Stimulated activated CD8-positive, alpha-beta memory T cell treated with anti-CD3 and anti-CD28 coated beads, Interleukin-7, amount 100 ng/mL, for 1 hour (primary cell): Measurements from ENCODE around the gene DAND5.
A peak's percentile ranks its signal among the peaks of the same experiment; 100 is the strongest.

Experiments used
- DNase-seq, 2 donors: peaks; one replicate each; pipeline ENCODE4 v3.0.0-alpha.2; 2020; ENCODE audit warnings: low read depth in 2 of 2

Gene DAND5

GRCh38 chr19:12994701-12995595 is 25.6 kb downstream of the DAND5 start, which contains the start of gene NFIX:
NFIX (plus strand) TSS chr19:12995475; CDS start chr19:12995838, 363 bp downstream.
- DNase-seq, result peak in 1 of 2 donors; percentile 24

DNA sequence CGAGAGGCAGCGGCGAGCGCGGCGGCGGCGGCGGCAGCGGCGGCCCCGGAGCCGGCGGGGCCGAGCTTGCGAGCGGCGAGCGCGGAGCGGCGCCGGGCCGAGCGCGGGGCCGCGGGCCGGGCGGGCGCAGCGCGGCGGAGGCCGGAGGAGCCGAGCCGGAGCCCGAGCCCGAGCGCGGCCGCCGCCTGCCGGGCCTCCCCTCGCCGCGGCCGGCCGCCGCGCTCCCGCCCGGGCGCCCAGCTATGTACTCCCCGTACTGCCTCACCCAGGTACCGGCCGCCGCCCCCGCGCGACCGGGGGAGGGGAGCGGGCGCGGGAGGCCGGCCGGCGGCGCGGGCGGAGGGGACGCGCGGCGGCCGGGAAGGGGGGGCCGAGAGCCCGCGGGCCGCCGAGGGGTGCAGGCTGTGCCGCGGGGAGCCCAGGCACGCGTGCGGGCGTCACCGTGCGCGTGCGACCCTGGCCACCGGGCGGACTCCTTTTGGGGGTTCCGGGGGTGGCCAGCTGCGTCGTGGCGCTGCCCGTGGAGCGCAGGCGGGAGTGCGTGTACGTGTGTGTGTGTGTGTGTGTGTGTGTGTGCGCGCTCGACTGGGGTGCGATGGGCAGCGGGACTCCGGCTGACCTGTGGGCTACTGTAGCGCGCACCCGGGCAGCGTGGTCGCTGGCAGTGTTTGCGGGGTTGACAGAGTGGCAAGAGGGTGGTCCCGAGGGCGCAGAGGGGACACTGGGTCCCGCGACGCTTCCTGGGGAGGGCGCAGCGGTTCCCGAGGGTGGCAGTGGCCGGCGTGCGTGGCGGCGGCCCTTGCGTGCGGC is 26.4 kb downstream of the DAND5 start:
- DNase-seq, result no peak

- DNase-seq, result no peak
Measured at GRCh38 chr19:12996406-12997094, 27.2 kb downstream of the DAND5 start.

DNA sequence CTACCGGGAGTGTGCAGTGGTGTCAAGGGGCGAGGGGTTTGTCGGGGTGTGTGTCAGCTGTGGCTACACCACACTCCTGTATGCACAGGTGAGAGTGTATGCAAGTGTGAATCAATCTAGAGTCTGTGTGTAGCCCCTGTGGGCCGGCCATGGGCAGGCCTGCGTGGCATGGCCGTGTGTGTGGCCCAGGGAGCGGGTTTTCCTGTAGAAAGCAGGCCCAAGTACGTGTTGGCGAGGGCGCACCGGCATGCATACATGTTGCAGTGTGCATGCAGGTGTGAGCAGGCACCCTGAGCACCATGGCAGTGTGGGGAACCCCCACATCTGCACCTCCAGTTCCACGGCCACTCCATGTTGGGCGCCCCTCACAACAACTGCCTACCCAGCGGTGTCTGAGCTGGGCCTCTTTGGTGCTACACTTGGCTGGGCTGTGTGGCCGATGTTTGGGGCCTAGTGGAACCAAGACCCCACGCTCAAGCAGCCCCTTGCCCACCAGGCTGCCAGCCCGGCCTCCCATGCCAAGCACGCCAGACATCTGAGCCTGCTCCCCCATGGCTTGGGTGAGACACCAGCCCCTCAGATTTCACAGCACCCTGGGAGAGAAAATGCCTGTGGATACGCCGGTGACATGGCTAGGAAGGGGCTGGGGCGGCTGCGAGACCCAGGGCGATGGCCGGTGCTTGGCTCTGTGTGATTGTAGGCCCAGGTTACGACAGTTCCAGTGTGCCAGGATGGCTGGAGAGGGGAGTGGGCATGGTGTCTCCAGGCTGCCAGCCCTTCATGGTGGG is 28.0 kb downstream of the DAND5 start:
- DNase-seq, result no peak

DNA sequence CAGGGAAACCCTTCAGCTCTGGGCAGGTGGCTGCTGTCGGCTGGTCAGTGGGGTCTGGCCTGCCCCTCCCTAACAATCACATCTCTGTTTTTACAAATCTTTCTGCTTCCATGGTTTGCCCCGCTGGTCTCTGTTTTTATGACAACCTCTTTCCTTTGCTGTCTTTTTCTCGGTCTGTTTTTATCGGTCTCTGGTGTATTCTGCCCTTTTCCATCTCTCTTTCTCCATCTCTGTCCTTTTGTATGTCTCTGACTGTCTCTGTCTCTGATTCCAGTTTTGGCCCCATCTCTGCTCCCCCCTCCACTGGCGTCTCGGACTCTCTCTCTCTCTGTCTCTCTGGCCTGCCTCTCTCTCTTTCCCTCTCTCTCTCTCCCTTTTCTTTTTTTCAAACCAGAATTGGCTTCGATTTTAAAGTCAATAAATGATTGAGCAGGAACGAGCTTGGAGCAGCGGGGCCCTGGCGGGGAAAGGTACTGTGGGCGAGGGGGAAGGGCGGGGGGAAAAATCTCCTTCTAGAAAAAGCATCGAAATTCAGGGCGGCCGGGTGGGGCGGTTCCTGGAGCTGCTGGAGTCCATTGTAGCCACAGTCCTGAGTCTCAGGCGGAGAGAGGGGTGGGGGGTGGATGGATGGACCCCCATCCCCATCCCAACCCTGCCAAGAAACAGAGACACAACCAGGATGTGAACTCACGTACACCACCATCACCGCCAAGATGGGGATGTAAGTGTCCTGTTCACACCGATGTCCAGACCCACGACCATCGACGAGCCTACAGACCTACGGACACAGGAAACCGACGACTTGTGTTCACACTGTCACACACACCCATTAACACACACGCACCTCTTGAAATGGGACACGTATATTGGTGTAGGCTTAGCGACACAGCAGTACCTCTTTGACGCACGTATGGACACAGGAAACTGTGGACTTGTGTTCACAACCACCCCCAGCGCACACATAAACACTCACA is 28.9 kb downstream of the DAND5 start:
- no peak for DNase-seq

DNA sequence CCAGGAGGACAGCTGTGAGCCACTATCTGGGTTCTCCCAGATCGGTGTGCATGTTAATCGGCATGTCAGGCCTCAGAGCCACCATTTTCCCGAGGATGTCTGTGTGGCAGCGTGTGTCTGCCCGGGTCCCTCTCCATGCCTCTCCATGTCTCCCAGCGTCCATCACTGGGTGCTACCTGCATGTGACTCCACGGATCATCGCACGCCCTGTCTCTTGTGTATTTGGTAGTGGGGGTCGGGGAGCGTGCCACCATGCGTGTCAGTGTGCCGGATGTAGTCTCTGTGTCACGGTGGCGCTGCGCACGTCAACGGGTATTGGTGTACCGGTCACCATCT is 31.8 kb downstream of the DAND5 start:
- DNase-seq, result no peak

DNA sequence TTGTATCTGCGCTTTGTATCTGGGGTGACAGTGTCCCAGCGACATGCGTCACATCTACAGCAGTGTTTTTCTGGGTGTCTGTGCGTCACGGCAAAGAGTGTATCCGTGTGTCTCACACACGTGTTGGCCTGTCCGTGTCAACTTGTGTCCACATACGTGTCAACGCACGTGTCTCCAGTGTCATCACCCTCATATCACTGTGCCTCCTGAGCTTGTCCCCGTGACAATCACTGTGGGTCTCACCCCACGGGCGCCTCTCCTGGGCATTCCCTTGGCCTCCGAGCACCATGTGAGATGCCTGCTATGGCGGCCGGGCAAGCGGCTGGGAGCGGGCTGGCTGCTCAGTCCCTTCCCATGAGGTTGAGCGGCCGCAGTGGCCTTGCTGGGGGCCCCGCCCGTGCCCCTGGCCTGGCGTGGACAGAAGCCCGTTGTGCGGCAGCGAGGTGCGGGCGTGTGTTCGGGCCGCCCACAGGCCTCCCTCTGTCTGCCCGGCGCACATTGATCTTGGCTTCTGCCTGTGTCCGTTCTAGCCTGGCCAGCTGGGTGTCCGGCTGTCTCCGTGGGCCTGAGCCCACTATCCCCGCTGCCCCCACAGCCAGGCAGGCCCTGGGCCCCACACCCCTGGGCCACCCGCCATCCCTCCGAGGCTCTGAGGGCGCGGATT is 32.3 kb downstream of the DAND5 start:
- no peak for DNase-seq

GRCh38 chr19:13002166-13002898 is 33.0 kb downstream of the DAND5 start:
- no peak for DNase-seq

GRCh38 chr19:13003081-13003480 is 33.7 kb downstream of the DAND5 start:
- DNase-seq, result no peak

GRCh38 chr19:13004273-13004672 is 34.9 kb downstream of the DAND5 start:
- DNase-seq, result no peak

DNA sequence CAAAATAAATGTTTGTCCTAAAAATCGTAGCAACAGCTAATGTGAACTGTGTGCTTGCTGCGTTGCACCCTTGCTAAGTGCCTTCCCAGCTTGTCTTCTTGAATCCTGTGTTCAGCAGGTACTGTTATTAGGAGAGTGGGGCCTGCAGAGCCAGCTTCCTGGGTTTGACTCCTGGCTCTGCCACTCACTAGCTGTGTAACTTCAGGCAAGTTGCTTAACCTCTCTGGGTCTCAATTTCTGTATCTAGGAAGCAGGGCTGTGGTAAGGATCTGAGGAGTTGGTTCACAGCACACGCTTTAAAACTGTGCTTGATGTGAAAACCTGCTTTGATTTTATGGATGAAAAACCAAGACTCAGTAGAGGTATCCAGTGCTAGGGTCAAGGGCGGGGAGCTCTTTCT is 35.9 kb downstream of the DAND5 start:
- DNase-seq, result no peak

DNA sequence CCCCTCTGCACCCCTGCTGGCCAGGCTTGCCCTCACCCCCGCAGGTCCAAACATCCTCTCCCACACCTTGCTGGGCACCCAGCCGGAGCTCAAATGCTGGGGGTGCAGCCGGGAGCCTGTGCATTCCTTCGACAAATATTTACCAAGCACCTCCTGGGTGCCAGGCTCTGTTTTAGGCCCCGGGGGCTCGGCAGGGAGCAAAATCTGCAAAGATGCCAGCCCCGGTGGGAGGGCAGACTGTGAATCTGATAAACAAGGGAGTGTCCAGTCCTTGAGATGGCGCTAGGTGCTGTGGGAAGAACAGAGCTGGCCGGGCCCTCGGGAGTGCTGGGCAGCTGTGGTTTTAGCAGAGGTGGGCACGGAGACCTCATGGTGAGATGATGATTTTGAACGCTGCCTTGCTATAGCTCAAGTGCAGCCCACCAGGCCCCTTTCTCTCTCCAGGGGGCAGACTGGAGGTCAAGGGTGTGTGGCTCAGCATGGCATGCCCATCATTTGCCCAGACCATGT is 36.5 kb downstream of the DAND5 start:
- no peak for DNase-seq

DNA sequence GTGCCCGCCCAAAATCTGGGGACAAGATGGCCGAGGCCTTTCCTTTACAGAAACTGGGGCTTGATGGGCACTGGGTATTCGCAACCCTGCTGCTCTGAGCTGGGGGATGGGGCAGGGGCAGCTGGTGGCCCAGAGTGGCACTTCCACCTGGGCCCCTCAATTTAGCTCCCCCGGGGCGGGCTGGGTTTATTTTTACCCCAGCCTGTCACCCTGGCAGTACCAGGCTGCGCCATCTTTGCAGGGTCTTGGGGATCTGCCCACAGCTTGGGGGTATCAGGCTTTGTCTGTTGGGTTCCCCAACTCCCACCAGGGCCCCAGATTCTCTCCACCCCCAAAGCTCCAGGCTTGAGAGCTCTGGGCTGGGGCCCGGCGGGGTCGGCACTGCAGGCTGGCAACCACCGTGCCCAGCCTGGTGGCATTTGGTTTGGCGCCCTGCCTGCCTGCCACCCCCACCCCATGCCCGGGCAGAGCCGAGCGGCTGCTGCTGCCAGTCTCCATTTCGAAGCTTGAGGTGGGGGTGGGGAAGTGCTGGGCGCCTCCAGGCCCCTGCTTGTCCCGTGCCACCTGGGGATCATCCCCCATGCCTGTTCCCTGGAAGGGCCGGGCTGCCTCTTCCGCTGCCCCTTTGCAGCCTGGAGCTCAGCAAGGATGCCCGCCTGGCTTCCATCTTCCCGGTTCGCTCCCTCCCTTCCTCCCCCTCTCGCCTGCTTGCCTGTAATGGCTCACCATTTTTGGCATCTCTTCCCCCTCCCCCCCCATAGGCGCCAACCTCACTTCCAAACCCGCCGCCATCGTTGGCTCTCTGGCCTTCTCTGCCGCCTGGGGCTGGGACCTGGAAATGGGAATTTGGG is 37.3 kb downstream of the DAND5 start:
- DNase-seq, result no peak

DNA sequence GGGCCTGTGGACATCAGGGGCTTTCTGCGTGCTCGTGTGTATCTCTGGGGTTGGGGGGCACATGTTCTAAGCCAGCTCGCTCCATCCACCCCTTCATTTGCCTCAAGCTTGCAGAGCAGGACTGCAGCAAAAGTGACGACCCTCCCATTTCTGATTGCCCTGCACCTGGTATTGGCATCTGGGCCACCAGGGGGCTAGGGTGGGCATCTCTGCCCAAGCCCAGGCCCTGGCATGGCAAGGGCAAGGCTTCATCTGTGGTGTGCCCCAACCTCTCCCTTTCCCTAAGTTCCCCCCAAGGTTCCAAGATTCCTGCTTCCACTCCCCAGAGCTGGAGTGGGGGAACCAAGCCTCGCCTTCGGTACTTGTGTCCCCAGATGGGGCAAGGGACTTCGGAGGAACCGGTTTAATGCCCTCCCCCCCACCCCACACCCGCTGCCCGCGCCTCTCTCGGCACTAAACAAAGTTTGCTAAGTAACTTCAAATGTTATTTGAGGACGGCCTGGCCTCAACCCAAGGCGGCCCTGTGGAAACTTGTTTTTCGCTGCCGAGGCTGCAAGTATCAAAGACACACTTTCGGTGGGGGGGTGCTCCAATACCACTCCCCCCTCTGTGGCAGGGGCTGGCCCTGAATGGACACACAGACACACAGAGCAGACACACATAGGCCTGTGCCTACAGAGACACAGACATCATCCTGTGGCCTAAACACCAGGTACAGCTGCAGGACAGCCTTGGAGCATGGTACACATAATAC is 38.1 kb downstream of the DAND5 start:
- no peak for DNase-seq

DNA sequence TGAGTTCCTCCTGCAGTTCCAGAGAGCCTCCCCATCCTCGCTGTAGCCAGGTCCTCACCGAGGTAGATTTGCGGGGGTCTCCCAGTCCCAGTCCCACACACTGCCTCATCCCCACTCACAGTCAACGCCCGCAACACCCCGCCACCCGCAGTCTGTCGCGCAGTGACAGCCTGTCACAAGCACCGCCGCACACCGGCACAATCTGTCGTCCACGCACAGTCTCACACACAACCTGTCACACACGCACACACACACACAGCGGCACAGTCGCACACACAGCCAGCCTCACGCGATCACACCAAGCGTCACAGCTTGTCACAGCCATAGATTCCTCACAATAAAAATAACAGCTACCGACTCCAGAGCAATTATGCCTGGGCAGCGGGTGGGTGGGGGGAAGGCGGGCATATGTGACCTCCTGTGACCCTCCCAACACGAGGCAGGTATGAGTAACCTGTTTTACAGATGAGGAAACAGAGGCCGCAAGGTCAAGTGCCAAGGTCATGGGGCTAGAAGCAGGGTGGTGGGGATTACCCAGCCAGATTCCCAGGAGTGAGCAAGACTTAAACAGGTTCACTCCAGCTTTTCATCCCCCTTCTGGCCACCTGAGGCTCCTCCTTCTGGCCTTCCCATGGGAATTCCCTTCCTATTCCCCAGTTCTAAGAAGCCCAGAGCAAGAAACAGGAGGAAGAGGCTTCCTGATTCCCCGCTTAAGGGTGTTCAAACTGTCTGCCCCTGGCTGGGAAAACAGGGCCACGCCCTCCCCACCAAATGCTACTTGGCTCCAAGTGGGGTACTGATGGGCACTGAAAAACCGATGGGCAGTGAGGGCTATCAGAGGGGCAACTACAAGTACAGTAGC is 39.8 kb downstream of the DAND5 start:
- no peak for DNase-seq
